Stimulated activated naive CD4-positive, alpha-beta T cell (primary cell): ENCODE data around the gene PPP2R2B.

Experiments used
- DNase-seq, 6 experiments: peaks; one replicate each; lab custom pipeline; 2025; lab: John Stamatoyannopoulos, UW

The PPP2R2B gene

DNA sequence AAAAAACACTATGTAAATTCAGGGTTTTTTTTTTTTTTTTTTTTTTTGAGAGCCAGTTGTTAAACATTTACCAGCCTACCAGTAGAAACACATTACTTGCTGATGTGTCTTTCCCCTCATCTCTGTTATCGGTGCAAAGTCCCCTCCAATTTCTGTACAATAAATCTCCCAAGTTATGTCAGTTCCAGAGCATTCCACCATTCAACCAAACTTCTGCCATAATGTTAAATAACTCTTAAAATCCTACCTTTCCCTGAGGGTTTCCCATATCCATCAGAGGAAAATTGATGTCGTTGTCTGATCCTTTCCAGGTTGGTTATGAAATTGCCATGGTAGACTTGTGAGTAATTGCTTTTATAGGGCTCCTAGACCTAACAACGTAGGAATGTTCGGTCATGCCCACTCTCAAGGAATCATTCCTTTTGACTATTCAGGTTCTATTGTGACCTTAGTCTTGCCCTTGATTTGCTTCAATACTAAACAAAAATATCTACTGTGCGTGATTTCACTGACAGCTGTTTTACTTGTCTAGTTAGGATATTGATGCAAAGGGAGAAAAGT, 5.6 kb upstream of the PPP2R2B start:
- DNase-seq, result no peak

GRCh38 chr5:146883511-146883910, 5.0 kb upstream of the PPP2R2B start:
- DNase-seq, result no peak

GRCh38 chr5:146880966-146881365, 2.4 kb upstream of the PPP2R2B start:
- DNase-seq, result no peak

DNA sequence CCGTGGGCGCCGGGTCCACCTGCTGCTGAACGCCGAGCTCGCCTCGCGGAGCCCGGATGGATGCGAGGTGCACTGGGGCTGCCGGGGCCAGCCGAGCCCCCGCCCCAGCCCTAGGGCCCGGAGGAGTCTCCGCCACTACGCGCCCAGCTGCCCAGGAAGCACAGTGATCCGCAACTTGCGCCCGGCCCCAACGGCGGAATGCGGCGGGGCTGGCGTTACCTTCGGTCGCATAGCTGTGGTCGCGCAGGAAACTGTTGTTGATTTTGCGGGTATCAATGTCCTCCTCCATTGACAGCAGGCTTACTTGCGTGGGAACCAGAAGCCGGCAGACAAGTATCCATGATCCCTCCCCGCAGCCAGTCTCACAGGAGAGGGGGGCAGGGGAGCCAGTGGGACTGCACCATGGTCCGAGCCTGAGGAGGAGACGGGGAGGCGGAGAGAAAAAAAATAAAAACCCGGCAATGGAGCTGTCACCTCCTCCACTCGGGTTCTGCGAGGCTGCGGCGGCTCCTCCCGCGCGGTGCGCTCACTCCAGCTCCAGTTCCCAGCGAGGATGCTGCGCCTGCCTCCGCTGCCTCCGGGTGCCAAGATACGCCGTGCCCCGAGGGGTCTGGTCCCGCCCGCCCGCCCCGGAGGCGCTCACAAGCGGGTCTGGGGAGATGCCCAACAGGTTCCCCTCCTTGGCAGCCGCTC, 628 bp downstream of the PPP2R2B start:
- DNase-seq, result peak in 1 of 6 experiments; percentile 22

DNA sequence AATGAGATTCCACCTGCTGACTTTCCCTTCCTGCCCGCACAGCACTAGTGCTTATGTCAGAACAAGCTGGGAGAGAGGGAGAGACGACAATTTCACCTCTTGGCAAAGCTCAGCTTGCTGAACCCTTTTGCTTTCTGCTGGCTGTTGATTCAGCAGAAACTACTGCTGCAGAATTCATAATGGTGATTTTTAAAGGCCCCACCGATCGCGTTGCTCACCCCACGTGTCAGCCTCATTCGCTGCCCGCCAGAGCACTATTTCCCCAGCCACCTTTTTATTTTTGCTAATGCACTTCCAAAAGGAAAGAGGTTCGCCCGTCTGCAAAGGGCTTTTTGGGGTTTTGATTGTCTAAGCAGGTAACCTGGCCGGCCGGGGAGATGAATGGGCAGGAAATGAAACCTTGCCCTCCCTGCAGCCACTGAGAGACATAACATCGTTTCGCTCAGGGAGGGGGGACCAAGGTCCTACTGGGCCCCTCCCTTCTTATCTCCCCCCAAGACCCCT, 1.3 kb downstream of the PPP2R2B start:
- DNase-seq, result no peak

- DNase-seq, result no peak
These were observed 5.2 kb downstream of the PPP2R2B start for GRCh38 chr5:146873186-146873917.

- DNase-seq, result no peak
These were observed 6.4 kb downstream of the PPP2R2B start for GRCh38 chr5:146872188-146872587.

DNA sequence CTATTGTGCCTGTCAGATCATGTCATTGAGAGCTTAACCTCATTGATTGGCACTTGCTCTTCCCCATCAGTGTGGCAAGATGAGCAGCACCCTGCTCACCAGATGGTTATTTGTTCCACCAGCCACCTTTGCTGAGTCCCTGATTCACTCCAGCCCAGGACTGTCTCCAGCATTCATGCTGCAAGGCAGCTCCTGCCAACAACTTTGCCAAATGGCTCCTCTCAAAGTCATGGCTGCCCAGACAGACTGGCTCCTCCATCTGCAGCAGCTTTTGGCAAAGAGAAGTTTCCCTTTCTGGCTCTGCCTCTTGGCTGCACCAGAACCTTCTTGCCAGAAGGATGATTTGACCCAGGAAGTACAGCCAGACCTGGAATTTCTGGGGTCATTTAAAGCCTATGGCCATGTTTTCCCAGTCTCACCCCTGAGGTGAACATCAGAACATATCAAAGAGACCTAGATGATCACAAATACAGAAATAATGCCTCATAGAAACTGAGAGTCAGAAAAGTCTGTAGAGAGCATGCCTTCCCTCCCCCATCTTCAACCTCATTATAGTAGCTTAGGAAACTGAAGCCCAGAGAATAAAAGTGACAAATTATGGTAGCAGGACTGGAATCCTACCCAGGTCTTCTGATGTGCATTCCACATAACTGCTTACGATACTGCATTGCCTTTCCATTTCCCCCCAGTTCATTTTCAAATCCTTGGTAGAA, 10.4 kb downstream of the PPP2R2B start:
- DNase-seq, result no peak

- no peak for DNase-seq
These were observed 12.3 kb downstream of the PPP2R2B start for GRCh38 chr5:146866263-146866662.

DNA sequence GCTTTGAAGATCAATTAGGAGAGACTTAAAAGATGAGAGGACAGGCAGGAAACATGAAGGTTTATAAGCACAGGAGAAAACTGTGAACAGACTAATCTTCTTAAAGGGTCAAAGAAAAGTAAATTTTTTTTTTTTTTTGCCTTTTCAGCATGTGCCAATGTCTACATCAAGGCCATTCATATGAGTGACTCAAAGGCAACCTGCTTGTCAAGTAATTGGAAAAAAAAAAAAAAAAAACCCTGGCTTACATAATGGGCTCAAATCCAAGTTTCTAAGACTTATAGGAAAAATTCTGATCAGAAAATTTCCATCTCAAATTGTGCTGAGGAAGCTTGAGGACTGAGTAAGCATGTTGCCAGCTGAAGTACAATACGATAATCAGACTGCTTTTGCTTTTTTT, 15.9 kb downstream of the PPP2R2B start:
- no peak for DNase-seq

DNA sequence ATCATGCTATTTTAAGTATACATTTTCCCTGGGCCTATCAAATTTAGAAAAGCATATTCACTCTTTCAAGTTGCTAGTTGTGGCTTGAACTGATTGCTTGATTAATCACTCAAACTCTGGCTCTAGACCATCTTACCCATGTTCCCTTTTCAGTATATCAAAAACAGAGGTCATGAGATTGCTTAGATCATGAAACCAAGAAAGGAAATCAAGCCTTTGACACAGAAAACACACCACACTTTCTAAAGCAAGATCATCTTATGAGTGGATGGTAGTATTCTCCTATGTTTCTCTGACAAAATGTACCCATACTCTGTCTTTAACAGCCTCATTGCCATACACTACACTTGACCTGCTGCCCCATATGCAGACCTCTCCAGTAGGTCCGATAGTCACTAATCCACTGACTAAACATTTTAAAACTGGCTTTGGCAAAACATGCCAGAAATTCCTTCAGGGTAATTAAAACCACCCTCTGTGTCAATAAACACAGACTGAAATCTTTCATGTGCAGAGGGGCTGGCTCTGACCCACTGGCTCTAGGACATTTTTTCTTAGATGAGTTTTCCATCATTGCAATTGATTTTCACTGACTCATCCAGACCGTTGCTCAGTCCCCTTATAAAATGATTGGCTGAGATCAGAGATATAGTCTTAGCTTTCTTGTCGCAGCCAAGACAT, 18.2 kb downstream of the PPP2R2B start:
- DNase-seq, result no peak

DNA sequence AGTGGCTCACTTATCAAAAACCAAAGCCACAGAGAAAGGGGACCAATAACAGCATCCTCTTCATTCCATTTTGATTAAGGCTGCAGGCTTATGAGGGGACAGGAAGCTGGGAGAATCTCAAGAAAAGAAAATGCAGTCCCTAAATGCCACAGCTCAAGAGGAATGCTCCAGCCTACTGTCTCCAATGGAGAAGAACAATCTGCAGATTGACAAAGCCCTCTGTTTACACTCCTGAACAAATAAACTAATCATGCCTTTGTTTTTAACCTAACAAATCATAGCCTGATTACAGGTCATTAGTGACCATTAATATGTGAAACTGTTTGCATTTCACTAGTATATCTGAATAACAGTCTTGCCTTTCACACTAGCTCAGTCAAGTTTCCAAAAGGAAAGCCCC, 26.5 kb downstream of the PPP2R2B start:
- no peak for DNase-seq

DNA sequence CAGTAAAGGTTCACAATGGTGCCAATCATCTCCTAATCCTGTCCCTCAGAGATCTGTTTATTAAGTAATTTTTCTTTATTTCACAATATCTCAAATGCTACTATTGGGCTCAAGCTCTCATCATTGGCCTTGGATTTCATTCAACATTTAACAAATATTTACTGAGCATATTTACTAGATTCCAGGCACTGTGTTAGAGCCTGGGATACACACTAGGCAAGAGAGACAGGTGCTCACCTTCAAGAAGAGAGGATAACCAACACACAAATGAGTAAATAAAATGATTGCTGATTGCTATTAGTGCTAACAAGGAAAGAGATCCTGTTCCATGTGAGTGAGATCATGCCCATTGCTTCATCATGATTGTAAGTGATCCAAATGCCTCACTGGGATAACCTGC, 27.4 kb downstream of the PPP2R2B start:
- no peak for DNase-seq

DNA sequence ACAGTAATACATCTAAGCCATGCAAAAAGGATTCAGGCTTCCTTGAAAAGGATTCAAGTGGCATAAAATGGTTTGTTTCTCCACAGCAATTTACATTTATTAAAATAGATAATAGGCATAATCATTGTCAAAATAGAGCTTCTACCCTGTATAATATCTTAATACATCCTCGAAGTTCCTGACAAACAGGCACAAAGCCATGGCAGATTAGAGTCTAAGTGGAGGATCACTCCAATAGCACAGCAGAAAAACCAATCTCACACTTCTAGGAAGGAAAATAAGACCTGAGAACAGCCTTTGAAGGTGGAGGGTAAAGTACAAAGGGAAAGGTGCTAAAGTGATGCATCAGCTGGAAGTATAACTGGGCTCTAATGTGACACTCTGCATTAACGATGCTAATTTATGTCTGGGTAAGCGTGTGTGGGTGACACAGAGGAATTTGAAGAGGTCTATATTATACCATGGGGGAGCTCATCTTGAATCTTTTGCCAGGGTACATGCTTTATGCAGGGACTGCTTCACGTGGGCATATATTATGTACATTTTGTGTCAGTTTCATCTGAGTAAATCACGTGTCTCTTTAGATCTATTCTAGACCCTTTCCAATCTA, 28.8 kb downstream of the PPP2R2B start:
- no peak for DNase-seq

GRCh38 chr5:146848133-146848532, 30.4 kb downstream of the PPP2R2B start:
- no peak for DNase-seq

- DNase-seq, result no peak
These were observed 38.5 kb downstream of the PPP2R2B start for GRCh38 chr5:146840016-146840415.

DNA sequence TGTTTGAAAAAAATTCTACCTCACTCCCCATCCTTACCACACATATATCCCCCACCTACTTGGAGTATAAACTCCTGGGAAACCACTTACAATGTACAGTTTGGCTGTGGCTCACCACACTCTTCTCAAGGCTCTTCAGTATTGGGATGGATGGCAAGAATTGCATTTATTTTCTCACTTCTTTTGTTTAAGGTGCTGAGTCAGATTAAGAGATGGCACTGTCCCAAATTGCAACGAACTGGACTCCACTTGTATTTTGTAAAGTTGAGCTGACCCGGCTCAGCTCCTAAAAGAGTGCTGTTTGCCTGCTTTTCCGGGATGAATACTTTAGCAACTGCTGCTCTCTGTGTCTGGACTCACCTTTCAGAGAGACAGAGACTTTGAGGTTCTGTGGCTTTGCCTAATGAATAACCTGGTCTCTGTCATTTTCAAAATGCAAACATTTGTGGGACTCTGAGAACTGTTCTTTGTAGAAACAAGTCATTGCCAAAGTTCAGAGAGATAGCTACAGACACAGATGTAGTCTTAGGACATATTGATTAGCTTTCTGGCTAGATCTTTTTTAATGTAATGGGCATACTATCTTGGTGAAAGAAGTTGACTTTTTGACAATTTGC, 42.2 kb downstream of the PPP2R2B start:
- no peak for DNase-seq

DNA sequence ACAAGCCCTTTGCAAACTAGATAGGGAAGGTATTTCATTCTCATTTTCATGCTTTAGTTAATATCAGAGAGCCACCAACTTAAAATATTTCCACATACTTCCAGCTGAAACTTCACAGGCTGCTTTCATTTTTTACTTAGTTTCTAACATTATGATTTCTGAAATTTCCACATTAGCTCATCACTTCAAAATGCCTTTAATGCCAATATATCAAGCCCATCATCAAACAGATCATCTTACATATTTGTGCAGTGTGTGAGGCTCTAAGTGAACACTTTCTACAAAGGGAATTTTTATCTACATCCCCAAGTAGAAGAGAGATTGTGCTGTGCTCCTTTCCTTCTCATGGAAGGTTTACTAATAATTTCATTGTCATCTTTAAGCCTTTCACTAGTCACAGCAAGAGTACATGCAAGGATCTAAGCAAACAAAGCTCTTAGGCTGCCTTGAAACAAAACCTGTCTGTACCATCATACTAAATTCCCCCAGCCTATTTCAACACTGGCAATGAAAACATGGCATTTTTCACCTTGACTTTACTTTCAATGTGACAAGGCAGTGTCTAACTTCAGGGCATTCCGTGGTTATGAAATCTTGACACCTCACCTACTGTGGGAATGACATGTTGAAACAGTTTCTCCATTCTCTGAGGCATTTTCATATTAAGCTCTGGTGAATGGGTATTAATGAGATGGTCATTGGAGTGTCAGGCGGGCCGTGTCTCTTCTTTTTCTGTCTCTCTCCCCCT, 45.4 kb downstream of the PPP2R2B start:
- no peak for DNase-seq

DNA sequence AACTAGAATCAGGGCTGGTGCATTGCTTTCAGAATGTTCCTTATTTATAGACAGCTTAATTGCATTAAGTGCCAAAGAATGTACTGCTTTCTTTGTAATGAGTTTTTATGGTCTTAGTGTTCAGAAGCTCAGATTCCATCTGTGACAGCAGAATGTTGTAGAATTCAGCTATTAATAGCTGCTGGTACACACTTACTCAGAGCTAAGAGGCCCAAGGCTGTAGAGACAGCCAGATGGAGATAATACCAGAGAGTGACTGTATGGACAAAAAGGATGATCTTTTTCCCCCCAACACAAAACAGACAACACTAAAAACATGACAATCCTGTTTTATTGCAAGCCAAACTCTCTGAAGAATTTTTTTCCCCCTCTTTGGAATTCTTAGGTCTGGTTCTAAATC, 50.2 kb downstream of the PPP2R2B start:
- DNase-seq, result no peak

- no peak for DNase-seq
These were observed 50.7 kb downstream of the PPP2R2B start for GRCh38 chr5:146827901-146828300.
